Activated T-helper 1 cell treated with anti-CD3 and anti-CD28 coated beads, Interleukin-2, amount 50 U/mL, for 16 hours (primary cell): ENCODE measurements around the gene THPO.

Experiments
- DNase-seq, 2 donors: peaks; one replicate each; pipeline ENCODE4 v3.0.0-alpha.2; 2020; ENCODE audit warnings: low read depth in 1 of 2, low spot score in 1 of 2

The THPO gene

DNA sequence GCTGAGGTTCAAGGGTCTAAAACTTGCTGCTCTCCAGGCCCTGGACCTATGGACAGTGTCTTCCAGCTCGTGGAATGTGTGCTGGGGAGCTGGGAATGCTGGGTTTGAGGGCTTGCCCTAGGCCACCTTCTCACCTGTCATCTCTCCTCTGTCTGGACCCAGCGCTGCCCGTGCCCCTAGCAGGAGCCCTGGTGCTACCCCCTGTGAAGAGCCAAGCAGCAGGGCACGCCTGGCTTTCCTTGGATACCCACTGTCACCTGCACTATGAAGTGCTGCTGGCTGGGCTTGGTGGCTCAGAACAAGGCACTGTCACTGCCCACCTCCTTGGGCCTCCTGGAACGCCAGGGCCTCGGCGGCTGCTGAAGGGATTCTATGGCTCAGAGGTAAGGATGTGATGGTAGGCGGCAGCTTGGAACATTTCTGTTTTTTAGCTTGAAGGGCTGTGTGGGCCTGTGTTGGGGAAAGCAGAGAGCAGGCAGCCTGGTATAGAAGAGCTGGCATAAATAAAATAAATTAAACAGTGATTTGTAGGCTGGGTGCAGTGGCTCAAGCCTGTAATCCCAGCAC, 6.9 kb upstream of the THPO start:
- no peak for DNase-seq

DNA sequence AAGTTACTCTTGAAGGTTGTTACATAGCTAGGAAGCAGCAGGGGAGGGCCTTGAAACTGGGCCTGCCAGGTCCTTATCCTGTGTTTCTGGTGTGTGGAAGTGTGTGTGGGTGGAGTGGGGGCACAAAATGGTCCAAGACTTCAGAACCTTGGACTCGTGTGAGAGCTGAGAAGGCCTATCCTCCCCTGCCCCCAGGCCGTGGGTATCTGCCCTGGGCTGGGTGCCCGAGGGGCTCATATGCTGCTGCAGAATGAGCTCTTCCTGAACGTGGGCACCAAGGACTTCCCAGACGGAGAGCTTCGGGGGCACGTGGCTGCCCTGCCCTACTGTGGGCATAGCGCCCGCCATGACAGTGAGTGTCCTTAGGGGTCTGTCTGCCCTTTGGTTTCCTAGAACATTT, 6.3 kb upstream of the THPO start:
- no peak for DNase-seq

DNA sequence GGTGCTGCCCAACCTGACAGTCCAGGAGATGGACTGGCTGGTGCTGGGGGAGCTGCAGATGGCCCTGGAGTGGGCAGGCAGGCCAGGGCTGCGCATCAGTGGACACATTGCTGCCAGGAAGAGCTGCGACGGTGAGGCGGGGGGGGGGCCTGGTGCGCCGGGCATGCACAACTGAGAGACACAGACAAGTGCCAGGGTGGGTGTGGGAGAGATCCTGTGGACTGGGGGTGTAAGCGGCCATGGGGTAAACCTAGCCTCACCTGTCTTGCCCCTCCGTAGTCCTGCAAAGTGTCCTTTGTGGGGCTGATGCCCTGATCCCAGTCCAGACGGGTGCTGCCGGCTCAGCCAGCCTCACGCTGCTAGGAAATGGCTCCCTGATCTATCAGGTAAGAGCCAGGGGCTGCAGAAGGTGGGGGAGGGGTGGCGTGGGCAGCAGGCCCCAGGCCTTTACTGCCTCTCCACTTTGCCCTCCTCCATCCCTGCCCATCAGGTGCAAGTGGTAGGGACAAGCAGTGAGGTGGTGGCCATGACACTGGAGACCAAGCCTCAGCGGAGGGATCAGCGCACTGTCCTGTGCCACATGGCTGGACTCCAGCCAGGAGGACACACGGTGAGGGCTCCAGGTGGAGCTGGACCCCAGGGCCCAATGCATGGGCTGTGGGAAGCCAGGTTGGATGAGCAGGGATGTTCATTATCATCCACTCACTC, 5.2 kb upstream of the THPO start:
- DNase-seq, result no peak

DNA sequence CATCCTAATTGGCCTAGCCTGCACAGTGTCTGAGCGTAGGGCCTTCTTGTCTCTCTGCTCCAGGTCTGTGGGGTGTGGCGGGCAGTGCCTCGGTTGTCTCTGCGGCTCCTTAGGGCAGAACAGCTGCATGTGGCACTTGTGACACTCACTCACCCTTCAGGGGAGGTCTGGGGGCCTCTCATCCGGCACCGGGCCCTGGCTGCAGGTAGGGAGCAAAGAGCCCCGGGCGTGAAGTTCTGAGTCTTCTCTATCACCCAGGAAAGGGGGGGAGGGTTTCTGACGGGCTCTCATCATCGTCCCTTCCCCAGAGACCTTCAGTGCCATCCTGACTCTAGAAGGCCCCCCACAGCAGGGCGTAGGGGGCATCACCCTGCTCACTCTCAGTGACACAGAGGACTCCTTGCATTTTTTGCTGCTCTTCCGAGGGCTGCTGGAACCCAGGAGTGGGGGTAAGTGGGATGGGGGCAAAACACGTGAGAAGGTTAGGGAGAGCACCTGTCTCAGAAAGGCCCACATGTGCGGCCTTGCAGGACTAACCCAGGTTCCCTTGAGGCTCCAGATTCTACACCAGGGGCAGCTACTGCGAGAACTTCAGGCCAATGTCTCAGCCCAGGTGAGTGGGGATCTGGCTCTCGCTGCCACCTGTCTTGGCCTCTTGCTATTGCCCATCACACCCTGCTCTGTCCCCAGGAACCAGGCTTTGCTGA, 4.5 kb upstream of the THPO start:
- no peak for DNase-seq

DNA sequence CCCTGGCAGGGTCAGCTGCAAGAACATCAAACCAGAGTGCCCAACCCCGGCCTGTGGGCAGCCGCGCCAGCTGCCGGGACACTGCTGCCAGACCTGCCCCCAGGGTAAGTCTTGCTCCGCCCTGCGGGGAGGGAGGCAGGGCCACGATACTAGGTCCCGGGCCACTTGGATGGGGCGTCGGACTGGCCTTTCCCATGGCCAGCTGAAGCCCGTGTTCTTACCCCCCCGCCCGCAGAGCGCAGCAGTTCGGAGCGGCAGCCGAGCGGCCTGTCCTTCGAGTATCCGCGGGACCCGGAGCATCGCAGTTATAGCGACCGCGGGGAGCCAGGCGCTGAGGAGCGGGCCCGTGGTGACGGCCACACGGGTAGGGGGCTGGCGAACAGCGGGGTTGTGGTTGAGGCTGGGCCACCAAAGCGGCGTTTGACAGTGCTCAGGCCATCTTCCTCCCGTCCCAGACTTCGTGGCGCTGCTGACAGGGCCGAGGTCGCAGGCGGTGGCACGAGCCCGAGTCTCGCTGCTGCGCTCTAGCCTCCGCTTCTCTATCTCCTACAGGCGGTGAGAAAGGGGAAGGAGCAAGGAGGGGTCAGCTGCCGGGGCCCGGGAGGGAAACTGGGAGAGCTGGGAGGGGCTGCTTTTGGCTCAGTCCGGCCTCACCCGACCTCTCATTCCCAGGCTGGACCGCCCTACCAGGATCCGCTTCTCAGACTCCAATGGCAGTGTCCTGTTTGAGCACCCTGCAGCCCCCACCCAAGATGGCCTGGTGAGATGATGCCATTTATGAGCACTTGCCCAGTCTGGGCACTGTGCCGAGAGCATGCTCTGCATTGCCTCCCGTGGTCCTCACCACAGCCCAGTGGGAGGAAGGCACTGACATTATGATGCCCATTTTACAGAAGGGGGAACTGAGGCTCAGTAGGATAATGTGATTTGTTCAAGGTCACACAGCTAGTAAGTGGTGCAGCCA, 3.5 kb upstream of the THPO start:
- no peak for DNase-seq

DNA sequence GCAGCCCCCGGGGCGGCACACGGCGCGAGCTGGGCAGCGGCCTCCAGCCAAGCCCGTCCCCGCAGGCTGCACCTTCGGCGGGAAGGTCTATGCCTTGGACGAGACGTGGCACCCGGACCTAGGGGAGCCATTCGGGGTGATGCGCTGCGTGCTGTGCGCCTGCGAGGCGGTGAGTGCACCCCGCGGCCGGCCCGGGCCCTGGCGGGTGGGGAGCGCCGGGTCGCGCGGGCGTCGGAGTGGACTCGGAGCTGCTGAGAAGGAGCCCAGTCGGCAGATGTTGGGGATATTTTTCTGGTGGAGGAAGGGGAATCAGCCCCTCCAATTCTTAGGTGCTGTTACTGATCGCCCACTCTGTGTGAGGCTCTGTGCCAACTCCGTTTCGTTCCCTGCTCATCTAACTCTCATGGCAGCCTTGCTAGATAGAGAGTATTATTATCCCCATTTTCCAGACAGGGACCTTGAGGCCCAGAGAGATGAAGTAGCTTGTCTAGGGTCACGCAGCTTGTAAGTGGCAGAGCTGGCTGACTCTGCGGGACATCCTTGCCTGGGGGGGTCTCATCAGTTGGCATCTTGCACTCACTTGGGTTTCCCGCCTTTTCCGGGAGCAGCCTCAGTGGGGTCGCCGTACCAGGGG, 2.7 kb upstream of the THPO start:
- DNase-seq, result no peak

DNA sequence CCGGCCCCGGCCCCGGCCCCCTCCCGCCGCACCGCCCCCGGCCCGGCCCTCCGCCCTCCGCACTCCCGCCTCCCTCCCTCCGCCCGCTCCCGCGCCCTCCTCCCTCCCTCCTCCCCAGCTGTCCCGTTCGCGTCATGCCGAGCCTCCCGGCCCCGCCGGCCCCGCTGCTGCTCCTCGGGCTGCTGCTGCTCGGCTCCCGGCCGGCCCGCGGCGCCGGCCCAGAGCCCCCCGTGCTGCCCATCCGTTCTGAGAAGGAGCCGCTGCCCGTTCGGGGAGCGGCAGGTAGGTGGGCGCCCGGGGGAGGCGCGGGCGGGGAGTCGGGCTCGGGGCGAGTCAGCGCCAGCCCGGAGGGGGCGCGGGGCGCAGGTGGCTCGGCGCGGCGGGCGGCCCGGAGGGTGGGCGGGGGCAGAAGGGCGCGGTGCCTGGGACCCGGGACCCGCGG, 2.2 kb upstream of the THPO start:
- no peak for DNase-seq

DNA sequence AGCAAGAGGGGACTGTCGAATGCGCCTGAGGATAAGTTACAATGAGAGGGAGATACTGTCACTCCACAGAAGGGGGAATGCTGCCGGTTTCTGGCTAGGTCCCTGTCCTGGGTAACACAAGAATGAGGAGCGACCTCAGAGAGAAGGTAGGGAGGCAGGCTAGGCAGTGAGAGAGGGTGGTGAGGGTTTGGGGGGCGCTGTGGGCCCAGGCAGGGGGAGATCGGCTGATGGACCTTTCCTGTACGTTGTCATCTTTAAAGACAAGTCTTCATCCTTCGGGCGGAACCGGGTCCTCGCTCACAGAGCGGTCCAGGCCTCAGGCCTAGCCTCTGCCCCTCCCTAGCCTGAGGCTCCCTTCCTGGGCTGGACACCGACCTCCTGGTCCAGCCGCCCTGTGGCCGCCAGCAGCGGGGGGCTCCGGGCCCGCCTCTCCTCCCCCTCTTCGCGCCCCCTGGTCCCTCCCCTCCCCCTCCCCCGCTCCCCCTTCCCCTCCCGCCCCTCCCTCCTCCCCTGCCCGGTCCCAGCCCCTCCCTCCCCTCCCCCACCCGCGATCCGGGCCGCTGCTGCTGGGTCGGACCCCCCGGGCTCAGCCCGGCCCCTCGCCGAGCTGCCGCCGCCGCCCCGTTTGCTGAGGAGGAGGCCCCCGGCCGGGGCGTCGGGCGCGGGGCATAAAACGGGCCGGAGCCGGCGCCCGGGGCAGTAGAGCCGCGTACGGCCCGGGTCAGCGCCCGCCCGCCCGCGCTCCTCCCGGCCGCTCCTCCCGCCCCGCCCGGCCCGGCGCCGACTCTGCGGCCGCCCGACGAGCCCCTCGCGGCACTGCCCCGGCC, 1.6 kb upstream of the THPO start, which contains the start of gene CHRD:
CHRD (plus strand) TSS at position 697 of the 827 bp plus-strand sequence. CDS start 265 bp downstream, outside the sequence.
- no peak for DNase-seq

DNA sequence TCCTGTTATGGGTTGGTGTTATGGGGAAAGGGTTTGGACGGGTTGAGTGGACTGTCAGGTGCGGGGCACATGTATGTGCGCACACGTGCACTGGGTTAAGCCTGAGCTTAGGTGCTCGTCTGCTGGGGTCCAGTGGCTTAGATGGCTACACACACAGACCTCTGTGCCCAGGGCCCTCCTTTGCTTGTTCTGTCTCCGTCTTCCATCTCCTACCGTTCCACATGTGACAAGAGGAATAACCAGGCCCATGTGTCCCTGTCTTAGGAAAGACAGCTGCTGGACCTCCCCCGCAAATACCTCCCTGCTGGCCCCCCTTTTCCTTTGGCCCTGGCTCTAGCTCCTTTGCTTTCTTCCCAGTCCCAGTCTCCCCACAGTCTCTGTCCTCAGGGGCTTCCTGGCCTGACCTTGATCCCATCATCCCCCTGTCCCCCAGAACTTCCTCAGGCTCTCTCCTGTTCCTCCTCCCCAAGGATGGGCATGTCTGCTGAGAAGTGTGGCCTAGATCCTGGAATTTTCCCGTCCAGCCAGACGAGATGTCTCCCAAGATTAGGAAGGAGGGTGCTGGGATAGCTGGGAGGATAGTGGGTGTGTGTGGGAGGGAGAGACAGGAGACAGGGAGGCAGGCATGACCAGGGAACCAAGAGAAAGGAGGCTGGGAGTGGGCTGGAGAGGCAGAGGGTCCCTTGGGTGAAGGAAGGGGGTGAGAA, 797 bp upstream of the THPO start:
- DNase-seq, result no peak

DNA sequence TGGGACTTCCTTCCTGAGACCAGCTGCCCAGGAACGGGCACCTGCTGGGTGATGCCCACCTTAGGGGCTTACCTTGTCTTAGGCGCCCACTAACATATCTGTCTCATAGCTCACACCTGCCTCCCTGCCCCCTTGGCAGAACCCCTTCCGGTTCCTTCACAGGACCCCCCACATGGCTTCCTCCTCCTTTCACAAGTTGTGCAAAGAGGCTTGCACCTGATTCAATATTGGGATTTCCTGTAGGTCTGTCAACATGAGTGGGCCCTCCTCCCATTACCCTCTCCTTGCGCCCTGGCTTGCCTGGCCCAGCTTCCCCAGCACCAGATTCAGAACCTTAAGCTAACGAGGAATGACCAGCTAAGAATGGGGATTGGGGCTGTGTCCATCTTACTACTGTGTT, 633 bp downstream of the THPO start:
- no peak for DNase-seq

DNA sequence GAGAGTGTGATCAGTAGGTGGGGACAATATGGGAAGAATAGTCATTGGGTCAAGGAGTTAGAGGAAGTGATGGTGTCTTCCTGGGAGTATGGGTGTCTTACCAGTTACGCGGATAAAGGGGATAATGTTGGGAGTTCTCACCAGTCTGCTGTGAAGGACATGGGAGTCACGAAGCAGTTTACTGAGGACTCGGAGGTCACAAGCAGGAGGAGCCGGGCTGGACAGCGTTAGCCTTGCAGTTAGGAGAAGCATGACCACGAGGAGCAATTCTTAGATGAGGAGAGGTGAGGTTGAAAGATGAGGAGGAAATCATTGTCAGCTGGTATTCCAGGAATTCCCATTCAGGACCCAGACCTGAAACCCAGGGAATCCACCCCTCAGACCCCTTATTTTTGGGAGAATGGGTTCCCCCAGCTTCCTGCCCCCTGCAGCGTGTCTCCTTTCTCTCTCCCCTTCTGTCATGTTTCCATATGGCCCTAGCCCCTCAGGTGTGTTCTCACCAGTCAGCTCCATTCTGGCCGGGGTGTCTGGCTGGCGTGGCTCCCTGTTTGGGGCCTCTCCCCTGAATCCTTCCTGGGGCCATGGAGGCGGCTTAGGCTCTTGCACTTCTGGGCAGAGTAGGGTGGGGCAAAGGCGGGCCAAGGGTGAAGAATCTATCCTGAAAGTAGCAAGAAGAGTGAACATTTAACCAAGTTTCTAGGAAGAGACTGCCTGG, 2.1 kb downstream of the THPO start:
- DNase-seq, result no peak

DNA sequence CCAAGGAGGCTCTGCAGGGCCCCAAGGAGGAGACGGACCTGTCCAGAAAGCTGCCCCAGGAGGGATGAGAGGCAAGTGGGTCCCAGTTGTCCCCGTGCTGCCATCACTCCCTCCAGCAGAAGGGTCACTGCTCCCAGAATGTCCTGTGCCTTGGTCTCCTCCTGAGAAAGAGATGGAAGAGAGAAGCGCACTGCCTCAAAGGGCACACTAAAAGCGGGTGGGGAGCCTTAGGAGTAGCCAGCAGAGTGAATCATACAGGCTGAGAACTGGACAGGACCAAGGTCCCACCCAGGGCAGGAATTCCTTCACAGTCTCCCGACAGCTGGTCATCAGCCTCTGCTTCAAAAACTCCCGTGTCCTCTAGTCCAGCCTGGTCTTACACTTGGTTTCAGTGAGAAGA, 4.6 kb downstream of the THPO start:
- no peak for DNase-seq

DNA sequence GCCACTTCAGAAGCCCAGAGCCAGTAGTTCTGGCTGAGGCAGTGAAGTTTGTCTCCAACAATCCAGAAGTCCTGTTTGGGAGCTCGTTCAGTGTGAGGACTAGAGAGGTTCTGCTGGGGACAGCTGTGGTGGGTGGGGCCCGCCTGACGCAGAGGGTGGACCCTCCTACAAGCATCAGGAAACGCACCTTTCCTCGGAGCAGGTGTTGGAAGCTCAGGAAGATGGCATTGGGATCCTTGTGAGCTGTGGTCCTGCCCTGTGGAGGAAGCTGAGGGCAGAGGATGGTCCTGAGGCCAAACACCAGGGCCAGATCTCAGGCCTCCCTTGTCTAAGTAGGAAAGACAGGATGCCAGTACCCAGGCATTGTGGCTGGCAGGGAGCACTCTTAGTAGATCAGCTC, 5.1 kb downstream of the THPO start:
- no peak for DNase-seq

DNA sequence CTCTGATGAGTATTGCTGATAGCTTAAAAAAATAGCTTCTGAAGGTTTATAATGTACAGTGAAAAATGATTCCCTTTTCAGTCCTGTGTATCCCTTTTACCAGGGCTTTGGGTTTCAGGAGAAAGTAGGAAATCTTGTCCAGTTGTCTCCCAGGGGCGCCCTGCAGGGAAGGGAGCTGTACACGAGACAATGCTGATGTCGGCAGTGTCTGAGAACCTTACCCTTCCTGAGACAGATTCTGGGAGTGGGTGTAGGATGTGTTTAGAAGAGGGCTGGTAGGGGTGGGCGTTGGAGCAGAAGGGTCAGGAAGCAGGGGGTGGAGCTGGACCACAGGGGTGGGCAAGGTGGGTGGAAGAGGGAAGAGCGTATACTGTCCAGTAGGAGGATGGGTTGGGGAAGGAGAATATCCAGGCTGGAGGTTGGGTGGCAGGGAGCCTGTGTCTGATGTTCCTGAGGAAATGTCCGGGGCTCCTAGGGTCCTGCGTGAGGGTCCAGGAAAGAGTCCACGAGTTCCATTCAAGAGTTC, 5.6 kb downstream of the THPO start:
- DNase-seq, result no peak

DNA sequence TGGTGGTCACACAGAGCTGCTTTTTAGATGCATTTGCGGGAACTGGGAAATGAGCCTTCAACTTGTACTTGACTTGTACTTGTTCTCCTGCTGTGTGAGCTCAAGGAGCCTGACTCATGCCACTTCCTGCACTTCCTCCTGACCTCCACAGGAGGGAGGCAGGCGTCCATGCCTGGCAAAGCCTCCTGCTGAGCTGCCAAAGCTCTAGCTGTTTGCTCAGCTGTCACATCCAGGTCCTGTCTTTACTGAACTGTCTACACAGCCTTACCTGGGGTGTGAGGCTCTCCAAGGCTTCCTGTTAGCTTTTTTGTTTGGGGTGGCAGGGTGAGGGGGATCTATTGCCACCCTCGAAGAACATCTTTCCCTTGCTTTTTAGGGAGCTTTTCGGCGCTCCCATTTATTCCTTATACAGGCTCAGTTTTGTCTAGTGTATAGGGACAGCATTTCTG, 6.4 kb downstream of the THPO start:
- DNase-seq, result peak in 1 of 2 donors; percentile 21

DNA sequence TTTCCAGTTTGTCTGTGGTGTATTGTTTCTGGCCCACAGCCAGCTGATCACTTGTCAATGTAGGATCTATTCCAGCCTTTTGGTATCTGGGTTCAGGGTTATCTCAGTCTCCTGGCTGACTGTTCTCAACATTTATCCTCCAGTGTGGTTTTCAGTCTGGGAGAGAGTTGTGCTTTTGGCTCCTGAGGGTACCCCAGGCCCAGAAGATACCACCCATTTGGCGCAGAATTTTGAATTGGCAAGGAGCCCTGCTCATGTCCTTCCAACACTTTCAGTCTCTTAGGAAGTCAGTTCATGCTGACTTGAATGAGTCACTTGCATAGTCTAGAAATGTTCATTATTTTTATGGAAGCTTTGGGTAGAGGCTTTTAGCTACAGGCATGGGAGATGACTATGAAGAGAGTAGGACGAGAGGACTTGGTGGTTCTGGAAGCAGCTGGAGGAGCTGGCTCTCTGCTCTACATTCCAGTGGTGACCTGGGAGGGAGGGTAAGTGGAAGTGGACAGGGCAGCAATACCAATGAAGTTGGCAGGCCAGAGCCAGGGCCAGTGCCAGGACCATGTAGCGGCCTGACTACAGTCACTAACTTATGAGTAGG, 9.3 kb downstream of the THPO start:
- no peak for DNase-seq

DNA sequence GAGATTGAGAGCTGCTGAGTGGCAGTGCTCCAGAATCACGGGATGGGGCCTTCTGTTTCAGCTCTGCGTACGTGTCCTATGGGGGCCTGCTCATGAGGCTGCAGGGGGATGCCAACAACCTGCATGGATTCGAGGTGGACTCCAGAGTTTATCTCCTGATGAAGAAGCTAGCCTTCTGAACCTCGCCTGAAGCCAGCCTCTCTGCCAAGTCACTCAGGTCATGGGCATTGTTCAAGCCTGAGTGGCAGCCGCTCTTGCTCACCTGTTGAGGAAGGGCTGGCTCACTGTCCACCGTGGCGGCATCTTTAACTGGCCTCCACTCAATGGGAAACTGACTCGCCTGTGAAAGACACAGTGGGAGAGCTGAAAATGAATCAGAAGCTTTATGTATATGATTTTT, 9.9 kb downstream of the THPO start:
- no peak for DNase-seq
